HEK293 (cell line): ENCODE measurements around the gene PPP2R5D.
A peak's percentile ranks its signal among the peaks of the same experiment; 100 is the strongest.

Experiments used
- EGR2 ChIP-seq: fragments of 450-650 bp; formaldehyde crosslinking; IDR thresholded peaks from 2 replicates; pipeline ENCODE4 v1.5.1; 2016; ENCODE audit warnings: low read depth, missing biosample characterization, missing genetic modification characterization
- HOXD13 ChIP-seq: sonication (generic); formaldehyde crosslinking; IDR thresholded peaks from 2 replicates; pipeline ENCODE4 v1.8.0; 2022; ENCODE audit warnings: missing genetic modification reagents, borderline replicate concordance
- KLF16 ChIP-seq: fragments of 450-650 bp; formaldehyde crosslinking; IDR thresholded peaks from 2 replicates; pipeline ENCODE4 v1.5.1; 2017; ENCODE audit warnings: missing biosample characterization, missing genetic modification characterization
- KLF8 ChIP-seq: fragments of 450-650 bp; formaldehyde crosslinking; IDR thresholded peaks from 2 replicates; pipeline ENCODE4 v1.5.1; 2016; ENCODE audit warnings: missing biosample characterization, missing genetic modification characterization
- PATZ1 ChIP-seq: fragments of 450-650 bp; formaldehyde crosslinking; IDR thresholded peaks from 2 replicates; pipeline ENCODE4 v1.5.1; 2016; ENCODE audit warnings: missing biosample characterization, missing genetic modification characterization
- SP2 ChIP-seq: fragments of 450-650 bp; formaldehyde crosslinking; IDR thresholded peaks from 2 replicates; pipeline ENCODE4 v1.5.1; 2016; ENCODE audit warnings: missing biosample characterization, missing genetic modification characterization
- SP3 ChIP-seq: fragments of 450-650 bp; formaldehyde crosslinking; IDR thresholded peaks from 2 replicates; pipeline ENCODE4 v1.5.1; 2016; ENCODE audit warnings: missing biosample characterization, missing genetic modification characterization
- TRIM28 ChIP-seq: IDR thresholded peaks from 2 replicates; pipeline ENCODE4 v1.6.1; 2011; ENCODE audit warnings: low read length, control low read depth, borderline replicate concordance
- ZBTB6 ChIP-seq: fragments of 450-650 bp; formaldehyde crosslinking; IDR thresholded peaks from 2 replicates; pipeline ENCODE4 v1.5.1; 2017; ENCODE audit warnings: missing biosample characterization, missing genetic modification characterization
- ZBTB8A ChIP-seq: fragments of 450-650 bp; formaldehyde crosslinking; IDR thresholded peaks from 2 replicates; pipeline ENCODE4 v1.5.1; 2016; ENCODE audit warnings: missing biosample characterization, missing genetic modification characterization
- ZFHX2 ChIP-seq: fragments of 450-650 bp; formaldehyde crosslinking; conservative IDR thresholded peaks from 2 replicates; pipeline ENCODE4 v1.5.1; 2016; ENCODE audit warnings: missing biosample characterization, missing genetic modification characterization
- ZNF184 ChIP-seq: fragments of 450-650 bp; IDR thresholded peaks from 2 replicates; pipeline ENCODE4 v1.5.1; 2018; ENCODE audit warnings: missing biosample characterization, mild to moderate bottlenecking, missing genetic modification characterization
- ZNF211 ChIP-seq: fragments of 450-650 bp; formaldehyde crosslinking; IDR thresholded peaks from 2 replicates; pipeline ENCODE4 v1.5.1; 2016; ENCODE audit warnings: low read depth, missing biosample characterization, missing genetic modification characterization
- ZNF398 ChIP-seq: fragments of 450-650 bp; formaldehyde crosslinking; IDR thresholded peaks from 2 replicates; pipeline ENCODE4 v1.5.1; 2017; ENCODE audit warnings: missing biosample characterization, missing genetic modification characterization
- ZNF449 ChIP-seq: fragments of 450-650 bp; formaldehyde crosslinking; IDR thresholded peaks from 2 replicates; pipeline ENCODE4 v1.5.1; 2017; ENCODE audit warnings: missing biosample characterization, mild to moderate bottlenecking, missing genetic modification characterization, moderate library complexity
- ZNF544 ChIP-seq: fragments of 450-650 bp; formaldehyde crosslinking; IDR thresholded peaks from 2 replicates; pipeline ENCODE4 v1.5.0; 2017; ENCODE audit warnings: missing biosample characterization, missing genetic modification characterization
- ZNF548 ChIP-seq: fragments of 450-650 bp; formaldehyde crosslinking; IDR thresholded peaks from 2 replicates; pipeline ENCODE4 v1.5.1; 2016; ENCODE audit warnings: missing biosample characterization, missing genetic modification characterization
- ZNF600 ChIP-seq: fragments of 450-650 bp; formaldehyde crosslinking; IDR thresholded peaks from 2 replicates; pipeline ENCODE4 v1.5.1; 2016; ENCODE audit warnings: missing biosample characterization, missing genetic modification characterization
- ZNF629 ChIP-seq: fragments of 450-650 bp; formaldehyde crosslinking; IDR thresholded peaks from 2 replicates; pipeline ENCODE4 v1.5.1; 2017; ENCODE audit warnings: missing biosample characterization, missing genetic modification characterization
- ZNF660 ChIP-seq: fragments of 450-650 bp; IDR thresholded peaks from 2 replicates; pipeline ENCODE4 v1.5.1; 2018; ENCODE audit warnings: missing biosample characterization, mild to moderate bottlenecking, missing genetic modification characterization
- ZNF76 ChIP-seq: fragments of 450-650 bp; formaldehyde crosslinking; IDR thresholded peaks from 2 replicates; pipeline ENCODE4; 2016; ENCODE audit warnings: low read depth, missing biosample characterization, missing genetic modification characterization, borderline replicate concordance
- ZSCAN30 ChIP-seq: fragments of 450-650 bp; IDR thresholded peaks from 2 replicates; pipeline ENCODE4 v1.5.1; 2018; ENCODE audit warnings: missing biosample characterization, mild to moderate bottlenecking, missing genetic modification characterization, moderate library complexity
- TF ChIP-seq, protein P1 (sequence below): fragments of 450-650 bp; formaldehyde crosslinking; IDR thresholded peaks from 2 replicates; pipeline ENCODE4 v1.5.1; 2017; ENCODE audit warnings: missing biosample characterization, missing genetic modification characterization
- TF ChIP-seq, protein P2 (sequence below): fragments of 450-650 bp; formaldehyde crosslinking; conservative IDR thresholded peaks from 2 replicates; pipeline ENCODE4 v1.5.1; 2016; ENCODE audit warnings: low read depth, missing biosample characterization, missing genetic modification characterization
- TF ChIP-seq, protein P3 (sequence below): sonication (generic); formaldehyde crosslinking; IDR thresholded peaks from 2 replicates; pipeline ENCODE4 v1.8.1; 2022; ENCODE audit warnings: mild to moderate bottlenecking, moderate library complexity, missing genetic modification reagents

Gene PPP2R5D

DNA sequence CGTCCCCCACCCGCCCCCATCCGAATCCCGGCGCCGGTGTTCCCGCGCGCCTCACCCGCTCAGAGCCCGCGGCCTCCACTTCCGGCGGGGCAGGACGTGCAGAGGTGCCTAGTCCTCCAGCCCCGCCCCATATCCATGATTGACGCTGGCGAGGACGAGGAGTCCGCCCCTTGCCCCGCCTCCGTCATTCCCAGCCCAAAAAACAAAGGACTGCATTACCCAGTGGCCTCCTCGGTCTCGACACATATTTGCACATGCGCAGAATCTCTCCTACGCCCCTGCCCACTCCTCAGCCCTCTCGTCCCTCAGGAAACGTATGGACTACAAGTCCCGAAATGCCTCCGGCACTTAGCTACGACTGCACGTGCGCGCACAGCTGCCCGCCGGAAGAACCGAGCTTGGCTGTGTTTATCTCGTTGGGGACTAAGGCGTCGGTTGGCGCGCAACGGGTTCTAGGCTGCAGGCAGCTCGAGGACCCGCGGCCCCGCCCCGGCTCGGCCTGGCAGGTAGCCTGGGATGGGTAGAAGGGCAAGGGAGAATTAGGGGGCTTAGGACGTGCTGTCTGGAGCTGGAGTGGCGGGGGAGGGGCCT lies 29.6 kb downstream of the PPP2R5D start, which contains the start of the genes KLHDC3 and MEA1 (continued):
- TF ChIP-seq ZNF211 (tag by site-specific recombination): no peak
- TF ChIP-seq, protein P1, sequence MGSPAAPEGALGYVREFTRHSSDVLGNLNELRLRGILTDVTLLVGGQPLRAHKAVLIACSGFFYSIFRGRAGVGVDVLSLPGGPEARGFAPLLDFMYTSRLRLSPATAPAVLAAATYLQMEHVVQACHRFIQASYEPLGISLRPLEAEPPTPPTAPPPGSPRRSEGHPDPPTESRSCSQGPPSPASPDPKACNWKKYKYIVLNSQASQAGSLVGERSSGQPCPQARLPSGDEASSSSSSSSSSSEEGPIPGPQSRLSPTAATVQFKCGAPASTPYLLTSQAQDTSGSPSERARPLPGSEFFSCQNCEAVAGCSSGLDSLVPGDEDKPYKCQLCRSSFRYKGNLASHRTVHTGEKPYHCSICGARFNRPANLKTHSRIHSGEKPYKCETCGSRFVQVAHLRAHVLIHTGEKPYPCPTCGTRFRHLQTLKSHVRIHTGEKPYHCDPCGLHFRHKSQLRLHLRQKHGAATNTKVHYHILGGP (tag by site-specific recombination): no peak
- peak; percentile 97 for TF ChIP-seq SP3 (tag by site-specific recombination)
- TF ChIP-seq ZFHX2 (tag by site-specific recombination): peak; percentile 69; the same call in 1 of the 2 replicates
- peak; percentile 47; the same call in 1 of the 2 replicates for TF ChIP-seq ZNF600 (tag by site-specific recombination)
- peak; percentile 49; the same call in 1 of the 2 replicates for TF ChIP-seq ZNF629 (tag by site-specific recombination)
- 0 out of 2 replicates have a peak, but pooled peaks have one; percentile 2 for TF ChIP-seq ZNF660 (tag by site-specific recombination)
- TF ChIP-seq ZNF544 (tag by site-specific recombination): no peak
- peak; percentile 3 for TF ChIP-seq PATZ1 (tag by site-specific recombination)
- peak; percentile 96 for TF ChIP-seq ZNF76 (tag by site-specific recombination)
- TF ChIP-seq ZBTB6 (tag by site-specific recombination): peak; percentile 98
- peak; percentile 99 for TF ChIP-seq ZNF398
- peak; percentile 94 for TF ChIP-seq ZNF449 (tag by site-specific recombination)
- TF ChIP-seq KLF8 (tag by site-specific recombination): peak; percentile 47; the same call in 1 of the 2 replicates
- peak; percentile 94 for TF ChIP-seq SP2
- peak; percentile 73 for TF ChIP-seq ZBTB8A (tag by site-specific recombination)
- 0 out of 2 replicates have a peak, but pooled peaks have one; percentile 6 for TF ChIP-seq KLF16 (tag by site-specific recombination)
- no peak for TF ChIP-seq HOXD13 (CRISPR knock-in tag)
- TF ChIP-seq, protein P2, sequence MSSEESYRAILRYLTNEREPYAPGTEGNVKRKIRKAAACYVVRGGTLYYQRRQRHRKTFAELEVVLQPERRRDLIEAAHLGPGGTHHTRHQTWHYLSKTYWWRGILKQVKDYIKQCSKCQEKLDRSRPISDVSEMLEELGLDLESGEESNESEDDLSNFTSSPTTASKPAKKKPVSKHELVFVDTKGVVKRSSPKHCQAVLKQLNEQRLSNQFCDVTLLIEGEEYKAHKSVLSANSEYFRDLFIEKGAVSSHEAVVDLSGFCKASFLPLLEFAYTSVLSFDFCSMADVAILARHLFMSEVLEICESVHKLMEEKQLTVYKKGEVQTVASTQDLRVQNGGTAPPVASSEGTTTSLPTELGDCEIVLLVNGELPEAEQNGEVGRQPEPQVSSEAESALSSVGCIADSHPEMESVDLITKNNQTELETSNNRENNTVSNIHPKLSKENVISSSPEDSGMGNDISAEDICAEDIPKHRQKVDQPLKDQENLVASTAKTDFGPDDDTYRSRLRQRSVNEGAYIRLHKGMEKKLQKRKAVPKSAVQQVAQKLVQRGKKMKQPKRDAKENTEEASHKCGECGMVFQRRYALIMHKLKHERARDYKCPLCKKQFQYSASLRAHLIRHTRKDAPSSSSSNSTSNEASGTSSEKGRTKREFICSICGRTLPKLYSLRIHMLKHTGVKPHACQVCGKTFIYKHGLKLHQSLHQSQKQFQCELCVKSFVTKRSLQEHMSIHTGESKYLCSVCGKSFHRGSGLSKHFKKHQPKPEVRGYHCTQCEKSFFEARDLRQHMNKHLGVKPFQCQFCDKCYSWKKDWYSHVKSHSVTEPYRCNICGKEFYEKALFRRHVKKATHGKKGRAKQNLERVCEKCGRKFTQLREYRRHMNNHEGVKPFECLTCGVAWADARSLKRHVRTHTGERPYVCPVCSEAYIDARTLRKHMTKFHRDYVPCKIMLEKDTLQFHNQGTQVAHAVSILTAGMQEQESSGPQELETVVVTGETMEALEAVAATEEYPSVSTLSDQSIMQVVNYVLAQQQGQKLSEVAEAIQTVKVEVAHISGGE (tag by site-specific recombination): peak; percentile 93
- TF ChIP-seq ZNF184: no peak
- TF ChIP-seq, protein P3, sequence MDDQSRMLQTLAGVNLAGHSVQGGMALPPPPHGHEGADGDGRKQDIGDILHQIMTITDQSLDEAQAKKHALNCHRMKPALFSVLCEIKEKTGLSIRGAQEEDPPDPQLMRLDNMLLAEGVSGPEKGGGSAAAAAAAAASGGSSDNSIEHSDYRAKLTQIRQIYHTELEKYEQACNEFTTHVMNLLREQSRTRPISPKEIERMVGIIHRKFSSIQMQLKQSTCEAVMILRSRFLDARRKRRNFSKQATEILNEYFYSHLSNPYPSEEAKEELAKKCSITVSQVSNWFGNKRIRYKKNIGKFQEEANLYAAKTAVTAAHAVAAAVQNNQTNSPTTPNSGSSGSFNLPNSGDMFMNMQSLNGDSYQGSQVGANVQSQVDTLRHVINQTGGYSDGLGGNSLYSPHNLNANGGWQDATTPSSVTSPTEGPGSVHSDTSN (CRISPR knock-in tag): peak; percentile 95
- TF ChIP-seq ZNF548 (tag by site-specific recombination): no peak
- TF ChIP-seq EGR2 (tag by site-specific recombination): peak; percentile 58; the same call in 1 of the 2 replicates
- no peak for TF ChIP-seq ZSCAN30 (tag by site-specific recombination)
- TF ChIP-seq TRIM28: 0 out of 2 replicates have a peak, but pooled peaks have one; percentile 37
